Prostate gland (tissue), 2 donors: Measurements from ENCODE around the gene RASD2.

ENCODE experiments used
- CTCF ChIP-seq, 4 experiments: fragments of 200-600 bp in 2 of 4; fragments of 450-650 bp in 2 of 4; sonication (generic) in 2 of 4; IDR thresholded peaks; 1 replicate in 3 of 4; 2 replicates in 1 of 4; pipeline ENCODE4 v1.5.1; 2016 to 2019; ENCODE audit warnings: antibody characterized with exemption in 4 of 4, mild to moderate bottlenecking in 2 of 4, moderate library complexity in 2 of 4
- POLR2A ChIP-seq: fragments of 450-650 bp; IDR thresholded peaks from one replicate; pipeline ENCODE4 v1.6.1; 2016; ENCODE audit warnings: antibody characterized with exemption, mild to moderate bottlenecking

- TF ChIP-seq CTCF (IDR thresholded peaks at IDR 0.05), result no peak
- TF ChIP-seq POLR2A, result no peak
Observed at GRCh38 chr22:35543702-35544101, 3.1 kb downstream of the RASD2 start.
